Panc1 (cell line): ENCODE data around the gene CRCP. TPM values are rescaled to one million over a fixed set of nuclear protein-coding genes. Genes with fewer than 3 reads are reported as not detected.

Experiments
- ATAC-seq: fragments of 200-7000 bp; cut with Tn5 transposase; 2 replicates; pipeline ENCODE4 v1.9.1; 2020; ENCODE audit warnings: mild to moderate bottlenecking, moderate library complexity
- BruUV-seq: library from RNA; stranded (reverse); fragments of 400-500 nt; replicated peaks from 2 replicates; lab custom pipeline; 2021; lab: Mats Ljungman, UMichigan
- CTCF ChIA-PET: fragments of 300-600 bp; sonication (Branson Sonifier 250); formaldehyde crosslinking; loops from one replicate; lab custom pipeline; 2022; ENCODE audit warnings: antibody characterized with exemption; lab: Charles Lee
- POLR2A ChIA-PET: fragments of 300-600 bp; sonication (Branson Sonifier 250); formaldehyde crosslinking; loops from one replicate; lab custom pipeline; 2022; ENCODE audit warnings: antibody characterized with exemption; lab: Charles Lee
- DNase-seq: peaks from one replicate; pipeline ENCODE4 v3.0.0-alpha.2; 2010; ENCODE audit warnings: low read depth, low spot score
- H3K27ac ChIP-seq: 2 replicates; pipeline ENCODE4 v1.5.1; 2011; ENCODE audit warnings: mild to moderate bottlenecking, low read length, inconsistent platforms
- H3K27me3 ChIP-seq: fragments of 200-500 bp; sonication (Bioruptor generic); 2 replicates; pipeline ENCODE4 v1.6.0; 2014; ENCODE audit warnings: low read length, inconsistent platforms; ENCODE audit not compliant: control insufficient read depth, insufficient read depth
- H3K36me3 ChIP-seq: fragments of 200-500 bp; sonication (Bioruptor generic); 2 replicates; pipeline ENCODE4 v1.5.1; 2014; ENCODE audit warnings: inconsistent platforms, mild to moderate bottlenecking, low read length, moderate library complexity; ENCODE audit not compliant: control insufficient read depth, insufficient read depth
- H3K4me1 ChIP-seq: 2 replicates; pipeline ENCODE4 v1.5.1; 2011; ENCODE audit warnings: inconsistent platforms, mild to moderate bottlenecking, low read length, moderate library complexity; ENCODE audit not compliant: control insufficient read depth, insufficient read depth
- H3K4me3 ChIP-seq, 2 experiments: 2 replicates each; pipeline ENCODE4 v1.5.1; 2011 to 2012; ENCODE audit warnings: low read depth in 2 of 2, low read length in 2 of 2, mild to moderate bottlenecking in 2 of 2, inconsistent platforms in 1 of 2, moderate library complexity in 1 of 2
- H3K9me3 ChIP-seq: fragments of 200-500 bp; sonication (Bioruptor generic); 2 replicates; pipeline ENCODE4 v1.5.1; 2014; ENCODE audit warnings: low read depth, mild to moderate bottlenecking, inconsistent platforms, low read length, moderate library complexity; ENCODE audit not compliant: control insufficient read depth, insufficient read depth
- CTCF ChIP-seq: fragments of 450-650 bp; IDR thresholded peaks from 2 replicates; pipeline ENCODE4 v1.5.1; 2017; ENCODE audit warnings: mild to moderate bottlenecking
- POLR2AphosphoS5 ChIP-seq: IDR thresholded peaks from 2 replicates; pipeline ENCODE4 v1.6.1; 2012; ENCODE audit warnings: mild to moderate bottlenecking, low read depth, low read length, moderate library complexity
- REST ChIP-seq, 2 experiments: IDR thresholded peaks; 2 replicates each; pipeline ENCODE4 v1.6.1; 2011 to 2012; ENCODE audit warnings: low read depth in 2 of 2, control low read depth in 1 of 2, low read length in 1 of 2, mild to moderate bottlenecking in 1 of 2, moderate library complexity in 1 of 2; ENCODE audit not compliant: insufficient read depth in 1 of 2
- SIN3A ChIP-seq: IDR thresholded peaks from 2 replicates; pipeline ENCODE4 v1.6.1; 2012; ENCODE audit warnings: low read depth, mild to moderate bottlenecking, low read length, moderate library complexity, borderline replicate concordance; ENCODE audit not compliant: insufficient read depth
- TCF7L2 ChIP-seq: IDR thresholded peaks from 2 replicates; pipeline ENCODE4 v1.6.1; 2011; ENCODE audit warnings: mild to moderate bottlenecking, low read depth, low read length, inconsistent platforms
- in situ Hi-C: cut with HindIII; loops from 2 replicates; pipeline ENCODE4 v1.10.0; 2016; ENCODE audit warnings: low sequenced_read_pairs, low pct_unique_long_range_greater_than_20kb
- intact Hi-C: fragments of 100-400 bp; cut with micrococcal nuclease; formaldehyde crosslinking; loops from one replicate; pipeline ENCODE4 v1.10.0; 2022; ENCODE audit not compliant: unreplicated experiment
- total RNA-seq: library from RNA; stranded (reverse); gene quantifications from one replicate; pipeline ENCODE4 v1.2.1, GENCODE V29; 2021; ENCODE audit not compliant: unreplicated experiment

CRCP gene
- total RNA-seq, 1 experiment from 2014 or later: 46.4 TPM

GRCh38 chr7:66178258-66178657 is 63.6 kb downstream of the CRCP start:
- Histone ChIP-seq H3K9me3 (no peaks in the 10 kb centered on the region), H3K36me3 (no peaks in the 10 kb centered on the region), H3K4me1 (no peaks in the 10 kb centered on the region), H3K4me3 (no peak overlapping the region), H3K27me3 (no peaks in the 10 kb centered on the region), H3K27ac (no peak overlapping the region)
- in situ Hi-C loops (no loop called here), intact Hi-C loops (no loop called here)
- no peak for DNase-seq
- ChIA-PET CTCF (no interaction called here), POLR2A (no interaction called here)
- ATAC-seq: no peak
- BruUV-seq: no TSS peak
- no peak for TF ChIP-seq SIN3A
- TF ChIP-seq CTCF: no peak
- TF ChIP-seq TCF7L2: no peak
- no peak for TF ChIP-seq POLR2AphosphoS5

- in situ Hi-C loops: no loop called here
- 0 out of 2 replicates have a peak, but pooled peaks have one; percentile 13 for ATAC-seq
- Histone ChIP-seq H3K4me3 (no peak overlapping the region), H3K27me3 (no peaks in the 10 kb centered on the region), H3K36me3 (no peaks in the 10 kb centered on the region), H3K4me1 (no peaks in the 10 kb centered on the region), H3K27ac (no peak overlapping the region), H3K9me3 (no peaks in the 10 kb centered on the region)
- CTCF ChIA-PET: no interaction called here
- TF ChIP-seq SIN3A: no peak
- TF ChIP-seq CTCF: no peak
- TF ChIP-seq TCF7L2: no peak
- no peak for TF ChIP-seq REST (IDR thresholded peaks at IDR 0.05; ENCODE audit: insufficient read depth in 1 of 2, low read depth in 2 of 2, low read length in 1 of 2)
- no peak for TF ChIP-seq POLR2AphosphoS5
- intact Hi-C loops: no loop called here
- POLR2A ChIA-PET: no interaction called here
- no TSS peak for BruUV-seq
- no peak for DNase-seq
These were observed 66.7 kb downstream of the CRCP start for GRCh38 chr7:66181329-66181728.
